H1 (cell line): ENCODE results near the gene HDHD3. TPM values are rescaled to one million over a fixed set of nuclear protein-coding genes. Genes with fewer than 3 reads are reported as not detected.

ENCODE experiments used
- CTCF ChIA-PET: fragments of 300-600 bp; sonication (Branson Sonifier 250); formaldehyde crosslinking; loops from one replicate; lab custom pipeline; 2021; ENCODE audit not compliant: partially characterized antibody; lab: Charles Lee
- POLR2A ChIA-PET: fragments of 300-600 bp; sonication (Branson Sonifier 250); formaldehyde crosslinking; loops from one replicate; lab custom pipeline; 2021; ENCODE audit warnings: inconsistent platforms; ENCODE audit not compliant: partially characterized antibody; lab: Charles Lee
- DNase-seq, 2 experiments: peaks; one replicate each; pipeline versions ENCODE4 v3.0.0 to v3.0.0-alpha.2; 2010 to 2022; ENCODE audit warnings: low spot score in 2 of 2, low read depth in 1 of 2, mixed read lengths in 1 of 2
- FAIRE-seq: peaks from 2 replicates; lab custom pipeline; 2011; peaks lifted over from hg19 to GRCh38; lab: Jason Lieb, UNC
- H2AFZ ChIP-seq: 2 replicates; pipeline ENCODE4 v1.8.1; 2012; ENCODE audit warnings: low read length, inconsistent platforms
- H2AK5ac ChIP-seq: 2 replicates; pipeline ENCODE4 v1.6.1; 2013; ENCODE audit warnings: low read depth, low read length
- H2BK120ac ChIP-seq: replicated peaks from 2 replicates; pipeline ENCODE3; 2013; ENCODE audit warnings: low read depth, low read length, inconsistent platforms
- H2BK12ac ChIP-seq: 2 replicates; pipeline ENCODE4 v1.6.1; 2013; ENCODE audit warnings: low read depth, low read length
- H2BK15ac ChIP-seq: 2 replicates; pipeline ENCODE4 v1.6.1; 2013; ENCODE audit warnings: low read length
- H2BK20ac ChIP-seq: 2 replicates; pipeline ENCODE4 v1.6.1; 2013; ENCODE audit warnings: low read length
- H2BK5ac ChIP-seq: 2 replicates; pipeline ENCODE4 v1.6.1; 2013; ENCODE audit warnings: low read depth, low read length
- H3K14ac ChIP-seq: 2 replicates; pipeline ENCODE4 v1.6.1; 2013; ENCODE audit warnings: inconsistent platforms; ENCODE audit not compliant: insufficient read length
- H3K18ac ChIP-seq: 2 replicates; pipeline ENCODE4 v1.6.1; 2013; ENCODE audit warnings: low read length; ENCODE audit errors: extremely low read depth
- H3K23ac ChIP-seq: 2 replicates; pipeline ENCODE4 v1.6.1; 2013; ENCODE audit warnings: inconsistent platforms; ENCODE audit not compliant: insufficient read length
- H3K23me2 ChIP-seq: 2 replicates; pipeline ENCODE4 v1.6.1; 2013; ENCODE audit warnings: low read depth, low read length
- H3K27ac ChIP-seq: 2 replicates; pipeline ENCODE4 v1.6.1; 2011; ENCODE audit warnings: low read depth, low read length, inconsistent platforms
- H3K27me3 ChIP-seq, 4 experiments: replicated peaks in 1 of 4; 1 replicate in 1 of 4; 2 replicates in 3 of 4; pipeline versions ENCODE4 v1.6.1 to v1.8.1; 2011 to 2013; ENCODE audit warnings: low read length in 3 of 4, mild to moderate bottlenecking in 3 of 4, inconsistent platforms in 2 of 4, mixed read lengths in 2 of 4, moderate library complexity in 1 of 4; ENCODE audit not compliant: control insufficient read depth in 3 of 4, insufficient read depth in 3 of 4; ENCODE audit errors: extremely low read depth in 1 of 4
- H3K36me3 ChIP-seq, 4 experiments: 2 replicates each; pipeline versions ENCODE4 v1.6.1 to v1.8.1; 2011 to 2013; ENCODE audit warnings: mild to moderate bottlenecking in 4 of 4, low read length in 3 of 4, moderate library complexity in 2 of 4, control low read depth in 1 of 4, inconsistent platforms in 1 of 4; ENCODE audit not compliant: insufficient read depth in 4 of 4, control insufficient read depth in 2 of 4
- H3K4ac ChIP-seq: replicated peaks from 2 replicates; pipeline ENCODE3; 2013; ENCODE audit warnings: low read length, low read depth, mixed read lengths, inconsistent platforms; ENCODE audit not compliant: insufficient read length
- H3K4me1 ChIP-seq, 4 experiments: replicated peaks in 1 of 4; 1 replicate in 1 of 4; 2 replicates in 3 of 4; pipeline versions ENCODE4 v1.6.1 to v1.8.1; 2011 to 2013; ENCODE audit warnings: low read length in 3 of 4, inconsistent platforms in 2 of 4, mixed read lengths in 1 of 4; ENCODE audit not compliant: insufficient read depth in 4 of 4, control insufficient read depth in 3 of 4
- H3K4me2 ChIP-seq, 2 experiments: 2 replicates each; pipeline versions ENCODE4 v1.6.1 to v1.8.1; 2011 to 2013; ENCODE audit warnings: low read depth in 2 of 2, low read length in 2 of 2, control low read depth in 1 of 2, inconsistent platforms in 1 of 2, mild to moderate bottlenecking in 1 of 2; ENCODE audit not compliant: insufficient read depth in 1 of 2
- H3K4me3 ChIP-seq, 4 experiments: fragments of 200-600, 300-600 bp in 1 of 4; sonication (generic), shearing (Covaris generic), sonication (Bioruptor Twin) in 1 of 4; 2 replicates each; pipeline versions ENCODE4 v1.5.1 to v1.8.1; 2011 to 2016; ENCODE audit warnings: low read length in 4 of 4, low read depth in 3 of 4, control low read depth in 2 of 4, inconsistent platforms in 2 of 4, mild to moderate bottlenecking in 2 of 4, mixed read lengths in 1 of 4, moderate library complexity in 1 of 4; ENCODE audit not compliant: insufficient read depth in 2 of 4; ENCODE audit errors: extremely low read depth in 1 of 4
- H3K56ac ChIP-seq: replicated peaks from 2 replicates; pipeline ENCODE3; 2013; ENCODE audit warnings: low read depth, mild to moderate bottlenecking, mixed read lengths, low read length, inconsistent platforms; ENCODE audit not compliant: insufficient read length
- H3K79me1 ChIP-seq: 2 replicates; pipeline ENCODE4 v1.6.1; 2013; ENCODE audit warnings: low read depth, low read length, control low read depth
- H3K79me2 ChIP-seq, 2 experiments: 2 replicates each; pipeline versions ENCODE4 v1.6.1 to v1.8.1; 2012 to 2013; ENCODE audit warnings: low read length in 2 of 2, mild to moderate bottlenecking in 2 of 2, inconsistent platforms in 1 of 2; ENCODE audit not compliant: insufficient read depth in 2 of 2, control insufficient read depth in 1 of 2
- H3K9ac ChIP-seq, 4 experiments: replicated peaks in 1 of 4; 1 replicate in 1 of 4; 2 replicates in 3 of 4; pipeline versions ENCODE4 v1.6.1 to v1.8.1; 2011 to 2013; ENCODE audit warnings: low read depth in 3 of 4, low read length in 3 of 4, control low read depth in 2 of 4, mild to moderate bottlenecking in 2 of 4, moderate library complexity in 2 of 4, inconsistent platforms in 1 of 4; ENCODE audit errors: extremely low read depth in 1 of 4
- H3K9me3 ChIP-seq, 2 experiments: 2 replicates each; pipeline versions ENCODE4 v1.6.1 to v1.8.1; 2012 to 2013; ENCODE audit warnings: mild to moderate bottlenecking in 2 of 2, moderate library complexity in 2 of 2, control low read depth in 1 of 2, inconsistent platforms in 1 of 2, low read depth in 1 of 2, low read length in 1 of 2, mixed read lengths in 1 of 2; ENCODE audit not compliant: insufficient read depth in 2 of 2
- H4K20me1 ChIP-seq, 2 experiments: replicated peaks in 1 of 2; 2 replicates each; pipeline versions ENCODE3 to v1.8.1; 2011 to 2013; ENCODE audit warnings: inconsistent platforms in 2 of 2, low read length in 2 of 2, mild to moderate bottlenecking in 1 of 2; ENCODE audit not compliant: insufficient read depth in 2 of 2, control insufficient read depth in 1 of 2
- H4K5ac ChIP-seq: 2 replicates; pipeline ENCODE4 v1.6.1; 2013; ENCODE audit warnings: low read length, low read depth, mixed read lengths, inconsistent platforms; ENCODE audit not compliant: insufficient read length
- H4K8ac ChIP-seq: 2 replicates; pipeline ENCODE4 v1.8.0; 2013; ENCODE audit warnings: mild to moderate bottlenecking, moderate library complexity, low read length, inconsistent platforms; ENCODE audit not compliant: insufficient read depth; ENCODE audit errors: extremely low read depth
- H4K91ac ChIP-seq: replicated peaks from 2 replicates; pipeline ENCODE3; 2013; ENCODE audit warnings: low read length, mixed read lengths, inconsistent platforms; ENCODE audit not compliant: insufficient read length
- CHD1 ChIP-seq: IDR thresholded peaks from 2 replicates; pipeline ENCODE4 v1.6.1; 2012; ENCODE audit warnings: low read depth, low read length, improper control_type of control experiment
- EP300 ChIP-seq, 2 experiments: IDR thresholded peaks; 1 replicate in 1 of 2; 2 replicates in 1 of 2; pipeline ENCODE4 v1.6.1; 2011 to 2012; ENCODE audit warnings: low read depth in 2 of 2, low read length in 2 of 2, mild to moderate bottlenecking in 2 of 2, borderline replicate concordance in 1 of 2, inconsistent platforms in 1 of 2, moderate library complexity in 1 of 2
- KDM4A ChIP-seq: IDR thresholded peaks from one replicate; pipeline ENCODE4 v1.7.1; 2012; ENCODE audit warnings: low read depth, mild to moderate bottlenecking, moderate library complexity, low read length, inconsistent platforms; ENCODE audit not compliant: severe bottlenecking
- KDM5A ChIP-seq: fragments of 200-600 bp; IDR thresholded peaks from 2 replicates; pipeline ENCODE4 v1.7.1; 2012; ENCODE audit warnings: mild to moderate bottlenecking, low read length, inconsistent platforms, mixed read lengths
- NRF1 ChIP-seq: IDR thresholded peaks from 2 replicates; pipeline ENCODE4 v1.6.1; 2011; ENCODE audit warnings: mild to moderate bottlenecking, low read depth, low read length, improper control_type of control experiment
- SUZ12 ChIP-seq: fragments of 200-600 bp; sonication (generic); IDR thresholded peaks from 2 replicates; pipeline ENCODE4 v1.6.1; 2012; ENCODE audit warnings: mild to moderate bottlenecking, inconsistent platforms, low read length, moderate library complexity, mixed read lengths
- TBP ChIP-seq: IDR thresholded peaks from 2 replicates; pipeline ENCODE4 v1.6.1; 2011; ENCODE audit warnings: low read depth, low read length, improper control_type of control experiment
- WGBS, 2 experiments: shearing (Covaris generic) in 1 of 2; methylation state at CpG; one replicate each; pipeline versions ENCODE4 v1.1.6 to v1.1.7; 2013 to 2015; ENCODE audit warnings: low lambda C conversion rate in 2 of 2, mixed read lengths in 2 of 2, inconsistent platforms in 1 of 2, low coverage in 1 of 2, missing lambda C conversion rate in 1 of 2; ENCODE audit not compliant: insufficient replicate concordance in 2 of 2, insufficient coverage in 1 of 2, insufficient read length in 1 of 2; ENCODE audit errors: extremely low coverage in 1 of 2, missing lambda C conversion rate in 1 of 2; 5-methylcytosine and 5-hydroxymethylcytosine counted together
- polyA plus RNA-seq, 7 experiments: library from polyadenylated mRNA; depleted of rRNA in 3 of 7; stranded (reverse) in 5 of 7; unstranded in 2 of 7; fragments of >200 nt in 5 of 7; fragments of 200-250 nt in 2 of 7; gene quantifications; 1 replicate in 5 of 7; 2 replicates in 1 of 7; 4 replicates in 1 of 7; pipeline versions ENCODE4 v1.2.1 to v1.2.3, GENCODE V29; 2011 to 2013; ENCODE audit warnings: missing spikeins in 2 of 7, mixed read lengths in 2 of 7
- total RNA-seq: library from RNA; stranded (reverse); fragmentation: NEBNext Ultra II Directional; extraction: Animal tissue kit (Norgen Biotek cat#: 25700); gene quantifications from 2 replicates; pipeline ENCODE4 v1.2.1, GENCODE V29; 2021
- TF ChIP-seq, protein P1 (sequence below): IDR thresholded peaks from 2 replicates; pipeline ENCODE4 v1.6.1; 2012; ENCODE audit warnings: inconsistent platforms

Gene HDHD3
- total and polyA plus RNA-seq, 2 of the 8 experiments (the other 6 are each of a cell fraction or from before 2014, with no cell fraction given) = 12.1 to 25.3 TPM

DNA sequence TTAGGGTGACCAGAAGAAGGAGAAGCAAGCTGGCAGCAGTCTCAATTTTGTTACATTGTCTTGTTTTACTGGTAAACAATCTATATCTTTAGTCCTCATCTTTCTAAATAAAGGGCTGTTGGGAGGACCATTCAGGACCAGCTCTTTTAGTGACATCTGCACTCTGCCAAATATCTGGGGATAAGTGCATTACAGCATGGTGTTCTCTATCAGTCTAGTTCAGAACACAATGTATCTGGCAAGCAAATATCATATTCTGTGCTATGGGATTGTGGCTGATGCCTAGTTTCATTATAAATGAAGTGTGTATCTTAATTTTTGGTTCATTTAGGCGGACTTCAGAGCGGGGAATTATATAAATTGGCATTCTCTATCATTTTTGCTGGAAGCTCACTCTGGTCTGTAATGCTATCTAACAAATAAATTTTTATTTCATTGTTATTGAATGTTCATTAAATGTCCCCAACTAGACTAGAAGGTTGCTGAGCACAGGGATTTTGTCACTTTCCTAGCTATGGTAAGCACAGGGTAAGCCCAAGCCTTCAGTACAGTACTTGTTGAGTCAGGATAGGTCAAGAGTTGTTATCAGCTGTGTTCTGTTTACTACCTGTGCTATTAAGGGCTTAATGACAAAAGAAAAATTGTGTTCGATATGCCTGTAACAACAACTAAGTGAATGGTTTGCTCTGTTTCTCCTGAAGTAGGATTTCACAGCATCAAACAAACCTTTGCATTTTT, 48.6 kb downstream of the HDHD3 start:
- H2BK20ac ChIP-seq = no peak overlapping the region
- H4K8ac ChIP-seq = no peak overlapping the region
- no peaks in the 10 kb centered on the region for H3K79me2 ChIP-seq
- no peak overlapping the region for H2BK120ac ChIP-seq
- H2AK5ac ChIP-seq = no peak overlapping the region
- H3K23me2 ChIP-seq = no peaks in the 10 kb centered on the region
- no peaks in the 10 kb centered on the region for H4K20me1 ChIP-seq
- no peak overlapping the region for H3K4me3 ChIP-seq
- CTCF ChIA-PET = interaction anchor here (0.9 to 2.9 kb wide), 7 partner anchors 10 to 55 kb away, joined by 3 to 16 read pairs (median 3); partner anchors contain the start of gene WDR31
- WGBS, 2 experiments = 78% methylated on average over 3 of the region's 3 CpGs; no CpG with 5 or more reads in 1 of the 2 experiments
- no peak for DNase-seq
- no peak overlapping the region for H4K5ac ChIP-seq
- TF ChIP-seq EP300 (IDR thresholded peaks at IDR 0.05; ENCODE audit: borderline replicate concordance in 1 of 2, low read depth in 2 of 2, low read length in 2 of 2) = no peak
- TF ChIP-seq KDM5A = no peak
- no peak for TF ChIP-seq SUZ12
- no peak for TF ChIP-seq NRF1
- no peak for TF ChIP-seq CHD1
- TF ChIP-seq, protein P1, sequence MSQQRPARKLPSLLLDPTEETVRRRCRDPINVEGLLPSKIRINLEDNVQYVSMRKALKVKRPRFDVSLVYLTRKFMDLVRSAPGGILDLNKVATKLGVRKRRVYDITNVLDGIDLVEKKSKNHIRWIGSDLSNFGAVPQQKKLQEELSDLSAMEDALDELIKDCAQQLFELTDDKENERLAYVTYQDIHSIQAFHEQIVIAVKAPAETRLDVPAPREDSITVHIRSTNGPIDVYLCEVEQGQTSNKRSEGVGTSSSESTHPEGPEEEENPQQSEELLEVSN = no peak
- TF ChIP-seq TBP = no peak
- TF ChIP-seq KDM4A = no peak
- H3K79me1 ChIP-seq = no peaks in the 10 kb centered on the region
- no peak overlapping the region for H3K27ac ChIP-seq
- H2BK15ac ChIP-seq = no peak overlapping the region
- no peak overlapping the region for H4K91ac ChIP-seq
- no peak overlapping the region for H2BK5ac ChIP-seq
- H3K9ac ChIP-seq = no peak overlapping the region
- H3K4me1 ChIP-seq = no peaks in the 10 kb centered on the region
- H2BK12ac ChIP-seq = no peak overlapping the region
- POLR2A ChIA-PET = interaction anchor here (0.6 kb wide), 1 partner anchor 10 kb away, joined by 4 read pairs; no protein-coding TSS in a partner anchor
- H3K9me3 ChIP-seq = no peaks in the 10 kb centered on the region
- no peaks in the 10 kb centered on the region for H3K36me3 ChIP-seq
- no peak for FAIRE-seq
- no peaks in the 10 kb centered on the region for H3K27me3 ChIP-seq
- no peak overlapping the region for H2AFZ ChIP-seq
- H3K56ac ChIP-seq = no peak overlapping the region
- no peak overlapping the region for H3K4ac ChIP-seq
- H3K4me2 ChIP-seq = no peak overlapping the region
- no peak overlapping the region for H3K18ac ChIP-seq
- H3K23ac ChIP-seq = no peak overlapping the region
- H3K14ac ChIP-seq = no peak overlapping the region
